PC-9 (cell line): Measurements from ENCODE around the gene EGFLAM.

Source experiments
- CTCF ChIP-seq: fragments of 200-600 bp; sonication (generic); conservative IDR thresholded peaks from 2 replicates; pipeline ENCODE4 v1.6.1; 2017; ENCODE audit warnings: mixed run types, antibody characterized with exemption, mild to moderate bottlenecking, moderate library complexity
- EZH2 ChIP-seq: fragments of 200-600 bp; sonication (generic); IDR thresholded peaks from 2 replicates; pipeline ENCODE4 v1.8.0; 2017; ENCODE audit warnings: antibody characterized with exemption, low read depth

GRCh38 chr5:38341056-38341455, 82.7 kb downstream of the EGFLAM start:
- TF ChIP-seq EZH2: no peak
- TF ChIP-seq CTCF: no peak
